A549 (cell line): ENCODE results near the gene RAB33B. TPM values are rescaled to one million over a fixed set of nuclear protein-coding genes. Genes with fewer than 3 reads are reported as not detected.
A peak's percentile ranks its signal among the peaks of the same experiment; 100 is the strongest.

Experiments used
- ATAC-seq, 2 experiments: fragments of 200-7000 bp in 1 of 2; fragments of >200 bp in 1 of 2; cut with Nextera tagmentation in 1 of 2; cut with Tn5 transposase in 1 of 2; 3 replicates each; pipeline versions ENCODE4 v1.8.0 to v1.9.1; 2018 to 2020; ENCODE audit warnings: mild to moderate bottlenecking in 1 of 2, moderate library complexity in 1 of 2
- CTCF ChIA-PET: fragments of 300-600 bp; sonication (Branson Sonifier 250); formaldehyde crosslinking; extraction: SDS; loops from one replicate; lab custom pipeline; 2021; ENCODE audit warnings: antibody characterized with exemption, inconsistent platforms; lab: Yijun Ruan, JAX
- POLR2A ChIA-PET: fragments of 350-600 bp; formaldehyde crosslinking; extraction: SDS; loops from one replicate; lab custom pipeline; 2021; ENCODE audit warnings: antibody characterized with exemption, inconsistent platforms; lab: Yijun Ruan, JAX
- DNase-seq, 2 experiments: peaks; one replicate each; pipeline versions ENCODE4 v3.0.0 to v3.0.0-alpha.2; 2011 to 2016; ENCODE audit warnings: low read depth in 1 of 2, low spot score in 1 of 2
- FAIRE-seq: peaks from 2 replicates; lab custom pipeline; 2011; peaks lifted over from hg19 to GRCh38; lab: Jason Lieb, UNC
- H3K27ac ChIP-seq, 2 experiments: fragments of >200 bp; sonication (Bioruptor Twin); formaldehyde crosslinking; 3 replicates each; pipeline ENCODE4 v1.5.1; 2016 to 2017
- H3K4me1 ChIP-seq: fragments of >200 bp; sonication (Bioruptor Twin); formaldehyde crosslinking; 3 replicates; pipeline ENCODE4 v1.6.1; 2016
- H3K4me2 ChIP-seq: fragments of >200 bp; sonication (Bioruptor Twin); formaldehyde crosslinking; 3 replicates; pipeline ENCODE4 v1.6.1; 2016
- H3K4me3 ChIP-seq: fragments of >200 bp; sonication (Bioruptor Twin); formaldehyde crosslinking; 3 replicates; pipeline ENCODE4 v1.5.1; 2016
- H3K9me3 ChIP-seq: fragments of >200 bp; sonication (Bioruptor Twin); formaldehyde crosslinking; 3 replicates; pipeline ENCODE4 v1.6.1; 2016
- HDAC2 ChIP-seq: fragments of 200-600 bp; sonication (generic); IDR thresholded peaks from 2 replicates; pipeline ENCODE4 v1.6.1; 2016
- HOXA7 ChIP-seq: fragments of 250-450 bp; sonication (Bioruptor Pico); IDR thresholded peaks from 2 replicates; pipeline ENCODE4 v1.5.0; 2020; ENCODE audit warnings: mild to moderate bottlenecking, moderate library complexity
- HOXB5 ChIP-seq: fragments of 250-450 bp; sonication (Bioruptor Pico); IDR thresholded peaks from 2 replicates; pipeline ENCODE4 v1.5.0; 2020; ENCODE audit warnings: mild to moderate bottlenecking, moderate library complexity
- KDM1A ChIP-seq: fragments of 200-600 bp; sonication (generic); IDR thresholded peaks from 2 replicates; pipeline ENCODE4 v1.6.1; 2016; ENCODE audit warnings: low read depth, mild to moderate bottlenecking
- NPAS2 ChIP-seq: fragments of 250-450 bp; sonication (Bioruptor Pico); IDR thresholded peaks from 2 replicates; pipeline ENCODE4 v1.8.0; 2022; ENCODE audit warnings: mild to moderate bottlenecking, moderate library complexity, borderline replicate concordance
- POLR2AphosphoS2 ChIP-seq: conservative IDR thresholded peaks from 2 replicates; pipeline ENCODE4 v1.6.1; 2012; ENCODE audit warnings: low read length, improper control_type of control experiment, inconsistent platforms
- RAD21 ChIP-seq, 2 experiments: fragments of >200 bp in 1 of 2; sonication (Bioruptor Twin) in 1 of 2; formaldehyde crosslinking in 1 of 2; IDR thresholded peaks in 1 of 2; conservative IDR thresholded peaks in 1 of 2; 2 replicates in 1 of 2; 3 replicates in 1 of 2; pipeline ENCODE4 v1.6.1; 2012 to 2018; ENCODE audit warnings: inconsistent platforms in 1 of 2
- RFX5 ChIP-seq: fragments of 450-650 bp; IDR thresholded peaks from 2 replicates; pipeline ENCODE4 v1.7.1; 2014; ENCODE audit warnings: antibody characterized with exemption, mild to moderate bottlenecking, moderate library complexity
- SREBF2 ChIP-seq: fragments of 450-650 bp; IDR thresholded peaks from 2 replicates; pipeline ENCODE4 v1.6.1; 2014; ENCODE audit warnings: mild to moderate bottlenecking, moderate library complexity
- WGBS: methylation state at CpG from one replicate; pipeline ENCODE4 v1.1.6; 2017; ENCODE audit errors: missing lambda C conversion rate; 5-methylcytosine and 5-hydroxymethylcytosine counted together
- polyA plus RNA-seq, 4 experiments: library from polyadenylated mRNA; depleted of rRNA in 3 of 4; stranded (reverse); fragments of >200 nt; fragmentation: RNase III in 1 of 4; extraction: RNeasy Plus Mini Kit Qiagen cat#74134 plus additional on column Dnase treatment in 1 of 4; gene quantifications; 2 replicates in 3 of 4; 3 replicates in 1 of 4; pipeline ENCODE4 v1.2.3, GENCODE V29; 2011 to 2017
- TF ChIP-seq, protein P1 (sequence below): fragments of 250-450 bp; sonication (Bioruptor Pico); IDR thresholded peaks from 2 replicates; pipeline ENCODE4 v1.5.0; 2021; ENCODE audit warnings: mild to moderate bottlenecking, moderate library complexity, borderline replicate concordance
- TF ChIP-seq, protein P2 (sequence below): fragments of >200 bp; sonication (Bioruptor Twin); formaldehyde crosslinking; IDR thresholded peaks from 3 replicates; pipeline ENCODE4 v1.5.1; 2016

The RAB33B gene
- polyA plus RNA-seq, 2 of the 4 experiments (the other 2 are of a cell fraction) = 2.8 to 5.9 TPM

DNA sequence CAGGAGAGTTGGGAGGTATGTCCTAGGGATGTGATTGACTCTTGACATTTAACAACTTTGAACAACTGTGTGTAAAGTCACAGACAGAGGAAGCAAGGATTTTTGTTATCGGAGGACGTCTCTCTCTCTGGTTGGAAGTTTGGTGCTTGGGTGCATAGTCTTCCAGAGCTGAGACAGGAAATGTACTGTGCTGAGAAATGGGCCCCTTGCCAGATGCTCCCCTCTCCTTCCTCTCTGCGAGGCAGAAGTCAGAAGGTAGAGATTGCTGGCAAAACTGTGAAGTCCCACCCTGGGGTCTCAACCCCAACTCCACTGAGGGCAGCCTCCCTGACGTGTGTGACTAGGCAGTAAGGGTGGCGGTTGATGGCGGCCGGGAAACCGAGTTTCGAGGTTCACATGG is 52.9 kb downstream of the RAB33B start:
- no peak for FAIRE-seq

DNA sequence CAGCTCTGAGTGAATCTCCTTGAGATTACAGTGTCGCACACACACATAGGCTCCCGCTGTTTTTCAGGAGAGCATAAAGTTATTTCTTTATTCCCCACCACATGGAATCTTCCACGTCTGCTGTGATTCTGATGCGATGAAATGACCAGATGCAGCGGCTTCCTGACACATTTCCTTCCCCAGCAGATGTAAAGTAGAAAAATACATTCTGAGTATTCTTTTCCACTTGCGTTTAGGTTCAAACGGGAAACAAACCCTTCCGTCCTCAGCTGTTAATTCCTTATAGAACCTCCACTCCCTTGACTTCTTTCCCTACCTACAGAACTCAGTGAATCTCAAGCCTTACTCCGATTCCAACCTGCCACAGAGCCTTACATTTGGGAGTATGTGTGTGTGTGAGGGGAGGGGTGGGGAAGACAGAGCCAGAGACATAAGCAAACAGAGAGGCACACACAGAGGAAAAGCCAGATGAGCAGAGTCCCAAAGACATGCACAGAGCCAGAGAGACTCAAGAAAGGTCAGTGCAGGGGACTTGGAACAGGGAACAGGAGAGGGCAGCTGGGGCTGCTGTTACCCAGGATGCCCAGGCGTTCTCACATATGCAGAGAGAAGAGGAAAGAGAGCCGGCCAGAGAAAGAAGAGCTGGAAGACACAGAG is 54.8 kb downstream of the RAB33B start:
- Histone ChIP-seq H3K4me2 (no peak overlapping the region), H3K4me3 (no peak overlapping the region), H3K9me3 (no peaks in the 10 kb centered on the region), H3K27ac (no peak overlapping the region), H3K4me1 (no peaks in the 10 kb centered on the region)
- ChIA-PET POLR2A (no interaction called here), CTCF (interaction anchor here (0.5 to 1.6 kb wide), 5 partner anchors 11 to 280 kb away, joined by 3 to 6 read pairs (median 3); no protein-coding TSS in a partner anchor)
- WGBS = 93% methylated on average over 11 of the region's 11 CpGs
- no peak for TF ChIP-seq HOXA7
- TF ChIP-seq HDAC2 = no peak
- TF ChIP-seq, protein P1, sequence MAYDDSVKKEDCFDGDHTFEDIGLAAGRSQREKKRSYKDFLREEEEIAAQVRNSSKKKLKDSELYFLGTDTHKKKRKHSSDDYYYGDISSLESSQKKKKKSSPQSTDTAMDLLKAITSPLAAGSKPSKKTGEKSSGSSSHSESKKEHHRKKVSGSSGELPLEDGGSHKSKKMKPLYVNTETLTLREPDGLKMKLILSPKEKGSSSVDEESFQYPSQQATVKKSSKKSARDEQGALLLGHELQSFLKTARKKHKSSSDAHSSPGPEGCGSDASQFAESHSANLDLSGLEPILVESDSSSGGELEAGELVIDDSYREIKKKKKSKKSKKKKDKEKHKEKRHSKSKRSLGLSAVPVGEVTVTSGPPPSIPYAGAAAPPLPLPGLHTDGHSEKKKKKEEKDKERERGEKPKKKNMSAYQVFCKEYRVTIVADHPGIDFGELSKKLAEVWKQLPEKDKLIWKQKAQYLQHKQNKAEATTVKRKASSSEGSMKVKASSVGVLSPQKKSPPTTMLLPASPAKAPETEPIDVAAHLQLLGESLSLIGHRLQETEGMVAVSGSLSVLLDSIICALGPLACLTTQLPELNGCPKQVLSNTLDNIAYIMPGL = no peak
- no peak for TF ChIP-seq NPAS2 (CRISPR knock-in tag)
- ATAC-seq (no peak), DNase-seq (no peak), FAIRE-seq (no peak)

More for the DNA sequence above, 52.9 kb downstream of the RAB33B start:
- Histone ChIP-seq H3K9me3 (no peaks in the 10 kb centered on the region), H3K4me2 (no peak overlapping the region), H3K4me3 (no peak overlapping the region), H3K4me1 (no peaks in the 10 kb centered on the region), H3K27ac (no peak overlapping the region)
- ChIA-PET POLR2A (no interaction called here), CTCF (interaction anchor here (1.4 kb wide), 1 partner anchor 9 kb away, joined by 6 read pairs; no protein-coding TSS in a partner anchor)
- 91% methylated on average over 6 of the region's 9 CpGs for WGBS
- TF ChIP-seq SREBF2 (no peak), RFX5 (no peak), KDM1A (no peak), HOXB5 (CRISPR knock-in tag) (no peak)
- ATAC-seq (no peak), DNase-seq (no peak)

DNA sequence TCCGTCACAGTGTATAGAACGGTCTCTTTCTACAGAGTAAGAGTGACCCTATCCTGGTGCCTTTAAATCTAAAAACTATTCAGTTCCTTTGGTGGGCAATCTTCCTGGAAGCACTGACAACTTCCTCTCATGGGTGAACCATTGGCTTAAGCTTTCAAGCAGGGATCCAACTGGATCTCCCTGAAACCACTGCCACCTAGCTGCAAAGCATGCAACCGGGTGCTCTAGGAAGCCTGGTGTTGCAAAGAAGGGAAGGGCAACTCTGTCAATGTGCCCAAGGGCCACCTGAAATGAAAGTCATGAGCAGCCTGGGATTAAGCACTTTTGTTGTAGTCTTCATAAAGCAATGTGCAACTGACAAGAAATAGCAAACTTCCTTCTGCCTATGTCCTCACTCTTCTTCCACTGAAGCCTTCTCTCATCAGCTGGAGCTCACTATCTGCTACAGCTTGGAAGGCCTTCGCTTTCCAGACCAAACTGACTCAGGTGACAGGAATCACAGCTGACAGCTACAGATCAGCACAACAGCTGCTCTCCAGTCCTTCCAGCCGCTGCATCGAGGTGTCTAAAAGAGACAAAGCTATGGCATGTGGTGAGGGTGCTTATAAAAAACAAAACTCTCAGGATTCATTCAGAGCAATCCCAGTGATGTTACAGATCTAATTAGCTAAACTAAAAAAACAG is 55.9 kb downstream of the RAB33B start:
- FAIRE-seq = no peak
- H3K4me2 ChIP-seq = no peak overlapping the region
- DNase-seq = peak in 1 of 2 experiments; percentile 29
- ATAC-seq = peak; percentile 68 to 85; a peak in 4 of 6 replicates
- ChIA-PET POLR2A (no interaction called here), CTCF (interaction anchor here (0.9 to 1.6 kb wide), 6 partner anchors 12 to 142 kb away, joined by 3 to 7 read pairs (median 4); no protein-coding TSS in a partner anchor)
- TF ChIP-seq, protein P2, sequence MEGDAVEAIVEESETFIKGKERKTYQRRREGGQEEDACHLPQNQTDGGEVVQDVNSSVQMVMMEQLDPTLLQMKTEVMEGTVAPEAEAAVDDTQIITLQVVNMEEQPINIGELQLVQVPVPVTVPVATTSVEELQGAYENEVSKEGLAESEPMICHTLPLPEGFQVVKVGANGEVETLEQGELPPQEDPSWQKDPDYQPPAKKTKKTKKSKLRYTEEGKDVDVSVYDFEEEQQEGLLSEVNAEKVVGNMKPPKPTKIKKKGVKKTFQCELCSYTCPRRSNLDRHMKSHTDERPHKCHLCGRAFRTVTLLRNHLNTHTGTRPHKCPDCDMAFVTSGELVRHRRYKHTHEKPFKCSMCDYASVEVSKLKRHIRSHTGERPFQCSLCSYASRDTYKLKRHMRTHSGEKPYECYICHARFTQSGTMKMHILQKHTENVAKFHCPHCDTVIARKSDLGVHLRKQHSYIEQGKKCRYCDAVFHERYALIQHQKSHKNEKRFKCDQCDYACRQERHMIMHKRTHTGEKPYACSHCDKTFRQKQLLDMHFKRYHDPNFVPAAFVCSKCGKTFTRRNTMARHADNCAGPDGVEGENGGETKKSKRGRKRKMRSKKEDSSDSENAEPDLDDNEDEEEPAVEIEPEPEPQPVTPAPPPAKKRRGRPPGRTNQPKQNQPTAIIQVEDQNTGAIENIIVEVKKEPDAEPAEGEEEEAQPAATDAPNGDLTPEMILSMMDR = peak; percentile 19; the same call in 1 of the 3 replicates
- TF ChIP-seq RAD21 (conservative IDR thresholded peaks at IDR 0.05 in 1 of 2, IDR thresholded peaks at IDR 0.05 in 1 of 2) = peak in 1 of 2 experiments; percentile 28; a peak in 2 of 5 replicates
- no peak for TF ChIP-seq POLR2AphosphoS2
- no peaks in the 10 kb centered on the region for H3K4me1 ChIP-seq
- no peak overlapping the region for H3K27ac ChIP-seq
- 88% methylated on average over 6 of the region's 6 CpGs for WGBS
- no peak overlapping the region for H3K4me3 ChIP-seq
- no peaks in the 10 kb centered on the region for H3K9me3 ChIP-seq

DNA sequence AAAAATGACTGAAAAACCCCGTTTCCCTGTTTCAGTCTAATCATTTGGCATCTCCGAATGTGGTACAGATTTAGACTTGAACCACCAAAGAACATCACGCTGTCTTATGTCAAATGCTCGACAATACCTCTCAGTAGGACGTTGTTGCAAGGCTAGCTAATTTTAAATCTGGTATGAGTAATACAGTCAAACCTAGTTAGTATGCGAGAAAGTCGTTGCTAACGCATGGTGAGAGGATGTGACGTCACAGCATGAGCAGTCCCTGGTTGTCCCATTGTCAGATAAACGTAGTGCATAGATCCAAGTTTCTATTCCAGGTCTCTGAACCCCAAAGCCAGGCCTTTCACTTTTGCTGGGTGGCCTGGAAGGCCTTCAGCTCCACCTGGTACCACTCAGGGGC is 57.4 kb downstream of the RAB33B start:
- no peak for TF ChIP-seq POLR2AphosphoS2
- ATAC-seq (no peak), DNase-seq (no peak), FAIRE-seq (no peak)
- Histone ChIP-seq H3K9me3 (no peaks in the 10 kb centered on the region), H3K27ac (no peak overlapping the region), H3K4me2 (no peak overlapping the region), H3K4me3 (no peak overlapping the region), H3K4me1 (no peaks in the 10 kb centered on the region)
- ChIA-PET CTCF (interaction anchor here (1.6 kb wide), 1 partner anchor 13 kb away, joined by 7 read pairs; no protein-coding TSS in a partner anchor), POLR2A (no interaction called here)
- WGBS = 88% methylated on average over 10 of the region's 10 CpGs
